ENCODE measurements around the gene ATP2C1.

Gene ATP2C1

DNA sequence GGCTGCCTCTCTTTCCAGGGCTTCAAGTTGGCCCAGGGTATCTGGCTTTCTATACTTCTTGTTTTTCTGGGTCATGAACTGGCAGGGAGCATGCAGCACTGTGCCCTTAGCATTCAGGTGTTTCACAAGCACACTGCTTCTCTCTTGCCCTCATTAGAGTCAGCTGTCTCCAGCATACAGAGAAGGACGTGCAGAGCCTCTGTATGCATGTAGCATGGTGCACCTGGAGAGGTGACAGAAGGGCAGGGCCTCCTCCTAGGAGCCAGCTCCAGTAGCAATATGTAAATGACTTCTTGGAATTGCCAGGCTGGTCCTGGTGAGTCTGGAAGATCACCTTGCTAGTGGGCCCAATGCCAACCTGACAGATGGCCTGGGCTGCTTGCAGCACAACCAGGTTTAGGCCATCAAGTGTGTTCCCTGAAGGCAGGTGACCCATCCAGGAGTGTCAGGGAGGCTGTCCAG, 44.8 kb upstream of the ATP2C1 start:
- H3K9ac ChIP-seq (ENCODE audit: low read depth, low read length, poor library complexity, severe bottlenecking): peak overlapping the region; percentile 98

GRCh38 chr3:130850044-130850797, 43.7 kb upstream of the ATP2C1 start:
- H3K4me2 ChIP-seq (ENCODE audit: low read depth, low read length, poor library complexity, severe bottlenecking): peak overlapping the region; percentile 94
- peak overlapping the region; percentile 85 for H3K4me3 ChIP-seq (ENCODE audit: low read length, poor library complexity, severe bottlenecking)
- H3K9ac ChIP-seq (ENCODE audit: low read depth, low read length, poor library complexity, severe bottlenecking): peak overlapping the region; percentile 98
- H3K4me1 ChIP-seq (ENCODE audit: insufficient read depth, low read length, poor library complexity, severe bottlenecking): peaks cover 54% of the 10 kb centered on the region
- H3K27me3 ChIP-seq (ENCODE audit: insufficient read depth, low read length, poor library complexity, severe bottlenecking): no peaks in the 10 kb centered on the region
- peaks cover 20% of the 10 kb centered on the region for H3F3A ChIP-seq (ENCODE audit: low read depth)
- peaks cover 5% of the 10 kb centered on the region for H4K20me1 ChIP-seq (ENCODE audit: insufficient read depth, low read length, poor library complexity, severe bottlenecking)
- peaks cover 47% of the 10 kb centered on the region for H3K79me2 ChIP-seq (ENCODE audit: insufficient read depth, low read length)
- no peaks in the 10 kb centered on the region for H3K9me2 ChIP-seq (replicated peaks; ENCODE audit: low read depth, low read length)
- H3K36me3 ChIP-seq (ENCODE audit: insufficient read depth, low read length): no peaks in the 10 kb centered on the region
- peak overlapping the region; percentile 27; the same call in 1 of the 2 replicates for H2AFZ ChIP-seq (ENCODE audit: low read length)
- no peaks in the 10 kb centered on the region for H3K9me3 ChIP-seq (ENCODE audit: insufficient read depth, low read depth, low read length)
- TF ChIP-seq CTCF (conservative IDR thresholded peaks at IDR 0.05; ENCODE audit: low read length): no peak

More for the DNA sequence above, 44.8 kb upstream of the ATP2C1 start:
- Histone ChIP-seq H3K36me3 (ENCODE audit: insufficient read depth, low read length) (no peaks in the 10 kb centered on the region), H3K9me2 (replicated peaks; ENCODE audit: low read depth, low read length) (no peaks in the 10 kb centered on the region), H3F3A (ENCODE audit: low read depth) (peaks cover 20% of the 10 kb centered on the region), H3K4me2 (ENCODE audit: low read depth, low read length, poor library complexity, severe bottlenecking) (peak overlapping the region; percentile 94), H4K20me1 (ENCODE audit: insufficient read depth, low read length, poor library complexity, severe bottlenecking) (no peaks in the 10 kb centered on the region), H3K4me1 (ENCODE audit: insufficient read depth, low read length, poor library complexity, severe bottlenecking) (peaks cover 43% of the 10 kb centered on the region), H3K27me3 (ENCODE audit: insufficient read depth, low read length, poor library complexity, severe bottlenecking) (no peaks in the 10 kb centered on the region), H2AFZ (ENCODE audit: low read length) (peak overlapping the region; percentile 5; the same call in 1 of the 2 replicates), H3K79me2 (ENCODE audit: insufficient read depth, low read length) (peaks cover 36% of the 10 kb centered on the region), H3K4me3 (ENCODE audit: low read length, poor library complexity, severe bottlenecking) (peak overlapping the region; percentile 85), H3K9me3 (ENCODE audit: insufficient read depth, low read depth, low read length) (no peaks in the 10 kb centered on the region)
- TF ChIP-seq CTCF (conservative IDR thresholded peaks at IDR 0.05; ENCODE audit: low read length) (no peak), EZH2phosphoT487 (IDR thresholded peaks at IDR 0.05; ENCODE audit: borderline replicate concordance) (no peak)

- Histone ChIP-seq H3K36me3 (ENCODE audit: insufficient read depth, low read length) (no peaks in the 10 kb centered on the region), H3K27me3 (ENCODE audit: insufficient read depth, low read length, poor library complexity, severe bottlenecking) (no peaks in the 10 kb centered on the region), H4K20me1 (ENCODE audit: insufficient read depth, low read length, poor library complexity, severe bottlenecking) (peaks cover 5% of the 10 kb centered on the region), H3K79me2 (ENCODE audit: insufficient read depth, low read length) (peaks cover 53% of the 10 kb centered on the region), H3K4me1 (ENCODE audit: insufficient read depth, low read length, poor library complexity, severe bottlenecking) (peaks cover 61% of the 10 kb centered on the region), H3K9ac (ENCODE audit: low read depth, low read length, poor library complexity, severe bottlenecking) (peak overlapping the region; percentile 98), H3K9me3 (ENCODE audit: insufficient read depth, low read depth, low read length) (no peaks in the 10 kb centered on the region), H3K4me3 (ENCODE audit: low read length, poor library complexity, severe bottlenecking) (peak overlapping the region; percentile 85), H3K4me2 (ENCODE audit: low read depth, low read length, poor library complexity, severe bottlenecking) (peak overlapping the region; percentile 94), H3K9me2 (replicated peaks; ENCODE audit: low read depth, low read length) (no peaks in the 10 kb centered on the region), H2AFZ (ENCODE audit: low read length) (peak overlapping the region; percentile 27; the same call in 1 of the 2 replicates), H3F3A (ENCODE audit: low read depth) (peaks cover 20% of the 10 kb centered on the region)
- no peak for TF ChIP-seq CTCF (conservative IDR thresholded peaks at IDR 0.05; ENCODE audit: low read length)
- TF ChIP-seq EZH2phosphoT487 (IDR thresholded peaks at IDR 0.05; ENCODE audit: borderline replicate concordance): no peak
Measured at GRCh38 chr3:130850843-130851242, 43.0 kb upstream of the ATP2C1 start.
